WTC11 (cell line): ENCODE data around the gene ABCC4.

Experiments
- ARID4B ChIP-seq: sonication (generic); formaldehyde crosslinking; IDR thresholded peaks from 2 replicates; pipeline ENCODE4 v1.8.0; 2023; ENCODE audit warnings: missing genetic modification reagents, mild to moderate bottlenecking, borderline replicate concordance
- CREM ChIP-seq: sonication (generic); formaldehyde crosslinking; IDR thresholded peaks from 2 replicates; pipeline ENCODE4 v1.8.1; 2022; ENCODE audit warnings: mild to moderate bottlenecking, missing genetic modification reagents, moderate library complexity
- ESRRA ChIP-seq: sonication (generic); formaldehyde crosslinking; IDR thresholded peaks from 2 replicates; pipeline ENCODE4 v1.8.1; 2022; ENCODE audit warnings: mild to moderate bottlenecking, missing genetic modification reagents, borderline replicate concordance
- IRF1 ChIP-seq: sonication (generic); formaldehyde crosslinking; IDR thresholded peaks from 2 replicates; pipeline ENCODE4 v1.8.0; 2023; ENCODE audit warnings: missing genetic modification reagents
- JUN ChIP-seq: sonication (generic); formaldehyde crosslinking; IDR thresholded peaks from 2 replicates; pipeline ENCODE4 v1.8.0; 2023; ENCODE audit warnings: mild to moderate bottlenecking, missing genetic modification reagents
- NFYB ChIP-seq: sonication (generic); formaldehyde crosslinking; conservative IDR thresholded peaks from 2 replicates; pipeline ENCODE4 v1.8.0; 2022; ENCODE audit warnings: low read depth, missing genetic modification reagents
- NR1H2 ChIP-seq: sonication (generic); formaldehyde crosslinking; IDR thresholded peaks from 2 replicates; pipeline ENCODE4 v1.9.0; 2021; ENCODE audit warnings: mild to moderate bottlenecking, moderate library complexity, missing genetic modification reagents
- NR2C2 ChIP-seq: sonication (generic); formaldehyde crosslinking; IDR thresholded peaks from 2 replicates; pipeline ENCODE4 v1.8.0; 2022; ENCODE audit warnings: mild to moderate bottlenecking, missing genetic modification reagents
- PRRX2 ChIP-seq: fragments of 250-450 bp; sonication (Bioruptor Pico); IDR thresholded peaks from 2 replicates; pipeline ENCODE4 v1.8.0; 2021; ENCODE audit warnings: mild to moderate bottlenecking
- ZNF263 ChIP-seq: sonication (generic); formaldehyde crosslinking; IDR thresholded peaks from 2 replicates; pipeline ENCODE4 v1.8.1; 2022; ENCODE audit warnings: low read depth, mild to moderate bottlenecking, moderate library complexity, missing genetic modification reagents
- ZNF512 ChIP-seq: sonication (generic); formaldehyde crosslinking; IDR thresholded peaks from 2 replicates; pipeline ENCODE4 v1.8.1; 2022; ENCODE audit warnings: missing genetic modification reagents, borderline replicate concordance
- TF ChIP-seq, protein P1 (sequence below): fragments of 200-600 bp; IDR thresholded peaks from 2 replicates; pipeline ENCODE4 v1.8.0; 2022; ENCODE audit warnings: antibody characterized with exemption
- TF ChIP-seq, protein P2 (sequence below): sonication (generic); formaldehyde crosslinking; IDR thresholded peaks from 2 replicates; pipeline ENCODE4 v1.8.1; 2022; ENCODE audit warnings: low read depth, missing genetic modification reagents, borderline replicate concordance

DNA sequence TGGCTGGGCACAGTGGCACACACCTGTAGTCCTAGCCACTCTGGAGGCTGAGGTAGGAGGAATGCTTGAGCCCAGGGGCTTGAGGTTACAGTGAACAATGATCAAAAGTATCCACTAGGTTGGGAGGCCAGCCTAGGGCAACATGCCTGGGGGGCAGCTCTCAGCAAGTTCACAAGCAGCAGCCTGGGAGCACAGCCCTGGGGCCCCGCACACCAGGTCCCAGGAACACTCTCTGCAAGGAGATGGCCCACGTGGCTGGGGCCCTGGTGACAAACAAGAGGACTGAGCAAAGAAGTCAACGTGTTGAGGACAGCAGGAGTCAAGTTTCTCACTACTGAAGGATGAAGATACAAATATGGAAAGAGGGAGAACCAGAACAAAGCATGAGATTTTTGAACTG, 39.3 kb downstream of the ABCC4 start:
- no peak for TF ChIP-seq ZNF512 (CRISPR knock-in tag)
- no peak for TF ChIP-seq IRF1 (CRISPR knock-in tag)
- no peak for TF ChIP-seq PRRX2 (CRISPR knock-in tag)
- TF ChIP-seq CREM (CRISPR knock-in tag) = no peak
- TF ChIP-seq ARID4B (CRISPR knock-in tag) = no peak
- TF ChIP-seq, protein P1, sequence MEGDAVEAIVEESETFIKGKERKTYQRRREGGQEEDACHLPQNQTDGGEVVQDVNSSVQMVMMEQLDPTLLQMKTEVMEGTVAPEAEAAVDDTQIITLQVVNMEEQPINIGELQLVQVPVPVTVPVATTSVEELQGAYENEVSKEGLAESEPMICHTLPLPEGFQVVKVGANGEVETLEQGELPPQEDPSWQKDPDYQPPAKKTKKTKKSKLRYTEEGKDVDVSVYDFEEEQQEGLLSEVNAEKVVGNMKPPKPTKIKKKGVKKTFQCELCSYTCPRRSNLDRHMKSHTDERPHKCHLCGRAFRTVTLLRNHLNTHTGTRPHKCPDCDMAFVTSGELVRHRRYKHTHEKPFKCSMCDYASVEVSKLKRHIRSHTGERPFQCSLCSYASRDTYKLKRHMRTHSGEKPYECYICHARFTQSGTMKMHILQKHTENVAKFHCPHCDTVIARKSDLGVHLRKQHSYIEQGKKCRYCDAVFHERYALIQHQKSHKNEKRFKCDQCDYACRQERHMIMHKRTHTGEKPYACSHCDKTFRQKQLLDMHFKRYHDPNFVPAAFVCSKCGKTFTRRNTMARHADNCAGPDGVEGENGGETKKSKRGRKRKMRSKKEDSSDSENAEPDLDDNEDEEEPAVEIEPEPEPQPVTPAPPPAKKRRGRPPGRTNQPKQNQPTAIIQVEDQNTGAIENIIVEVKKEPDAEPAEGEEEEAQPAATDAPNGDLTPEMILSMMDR = no peak
- TF ChIP-seq NFYB (CRISPR knock-in tag) = no peak
- TF ChIP-seq NR2C2 (CRISPR knock-in tag) = no peak
- TF ChIP-seq JUN (CRISPR knock-in tag) = no peak
- no peak for TF ChIP-seq NR1H2 (CRISPR knock-in tag)
- TF ChIP-seq ZNF263 = no peak
- TF ChIP-seq ESRRA (CRISPR knock-in tag) = no peak
- TF ChIP-seq, protein P2, sequence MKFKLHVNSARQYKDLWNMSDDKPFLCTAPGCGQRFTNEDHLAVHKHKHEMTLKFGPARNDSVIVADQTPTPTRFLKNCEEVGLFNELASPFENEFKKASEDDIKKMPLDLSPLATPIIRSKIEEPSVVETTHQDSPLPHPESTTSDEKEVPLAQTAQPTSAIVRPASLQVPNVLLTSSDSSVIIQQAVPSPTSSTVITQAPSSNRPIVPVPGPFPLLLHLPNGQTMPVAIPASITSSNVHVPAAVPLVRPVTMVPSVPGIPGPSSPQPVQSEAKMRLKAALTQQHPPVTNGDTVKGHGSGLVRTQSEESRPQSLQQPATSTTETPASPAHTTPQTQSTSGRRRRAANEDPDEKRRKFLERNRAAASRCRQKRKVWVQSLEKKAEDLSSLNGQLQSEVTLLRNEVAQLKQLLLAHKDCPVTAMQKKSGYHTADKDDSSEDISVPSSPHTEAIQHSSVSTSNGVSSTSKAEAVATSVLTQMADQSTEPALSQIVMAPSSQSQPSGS (CRISPR knock-in tag) = no peak
